ENCODE results near the gene FOXK1. TPM values are rescaled to one million over a fixed set of nuclear protein-coding genes. Genes with fewer than 3 reads are reported as not detected.

FOXK1 gene
- total and polyA plus RNA-seq, 2 experiments from 2014 or later, result 2.3 to 12.7 TPM

- peaks cover 42% of the 10 kb centered on the region for H3K27me3 Mint-ChIP-seq (ENCODE audit: insufficient read depth, low read depth, poor library complexity)
- no peaks in the 10 kb centered on the region for H3K9me2 ChIP-seq (ENCODE audit: insufficient read depth)
- no peak overlapping the region for H3K4me3 ChIP-seq
- ATAC-seq, result no peak
- peaks cover 6% of the 10 kb centered on the region; the same call in 1 of the 2 replicates for H3F3A ChIP-seq (replicated peaks; ENCODE audit: low read depth)
- H2AFZ ChIP-seq, result no peak overlapping the region
- no peak overlapping the region for H3K27ac ChIP-seq (ENCODE audit: low read depth)
- H3K27ac Mint-ChIP-seq, result no peak overlapping the region
- H3K36me3 Mint-ChIP-seq (ENCODE audit: low read depth), result peaks cover 24% of the 10 kb centered on the region
- H3K36me3 ChIP-seq (ENCODE audit: insufficient read depth), result no peaks in the 10 kb centered on the region
- peaks cover 5% of the 10 kb centered on the region; the same call in 1 of the 2 replicates for H3K79me2 ChIP-seq (replicated peaks; ENCODE audit: insufficient read depth)
- no peak overlapping the region for H3K4me3 Mint-ChIP-seq
- H3K9me3 Mint-ChIP-seq, result no peaks in the 10 kb centered on the region
- DNase-seq (ENCODE audit: low spot score), result no peak
- H3K4me1 Mint-ChIP-seq, result peaks cover 33% of the 10 kb centered on the region
- H3K27me3 ChIP-seq (ENCODE audit: insufficient read depth), result peaks cover 34% of the 10 kb centered on the region
- H4K20me1 ChIP-seq (replicated peaks; ENCODE audit: insufficient read depth), result peaks cover 23% of the 10 kb centered on the region
- H3K4me2 ChIP-seq, result no peak overlapping the region
- TF ChIP-seq EZH2 (IDR thresholded peaks at IDR 0.05; ENCODE audit: low read depth, unreplicated experiment) (no peak), CTCF (conservative IDR thresholded peaks at IDR 0.05; ENCODE audit: low read depth in 2 of 2) (no peak), ZNF462 (CRISPR knock-in tag; IDR thresholded peaks at IDR 0.05) (no peak), STAT1 (IDR thresholded peaks at IDR 0.05; ENCODE audit: unreplicated experiment) (no peak), ZNF331 (CRISPR knock-in tag; IDR thresholded peaks at IDR 0.05; ENCODE audit: low read depth) (no peak), NANOG (IDR thresholded peaks at IDR 0.05; ENCODE audit: borderline replicate concordance) (no peak), ZNF114 (CRISPR knock-in tag; IDR thresholded peaks at IDR 0.05) (no peak), POLR2AphosphoS5 (IDR thresholded peaks at IDR 0.05; ENCODE audit: low read depth) (no peak)
- H3K4me1 ChIP-seq (ENCODE audit: insufficient read depth), result peaks cover 26% of the 10 kb centered on the region
Measured at GRCh38 chr7:4742051-4742573, 60.0 kb downstream of the FOXK1 start.
